ENCODE data around the gene SLC22A3. TPM values are rescaled to one million over a fixed set of nuclear protein-coding genes. Genes with fewer than 3 reads are reported as not detected.

SLC22A3 gene
- total RNA-seq, 1 experiment from 2014 or later: 4.1 TPM

- Mint-ChIP-seq H3K36me3 (no peaks in the 10 kb centered on the region), H3K27ac (no peak overlapping the region), H3K4me1 (no peaks in the 10 kb centered on the region), H3K9me3 (no peaks in the 10 kb centered on the region), H3K27me3 (ENCODE audit: low read depth) (no peaks in the 10 kb centered on the region), H3K4me3 (no peak overlapping the region)
- CTCF ChIA-PET: no interaction called here
- POLR2A ChIA-PET: no interaction called here
- DNase-seq (ENCODE audit: low spot score): no peak
- no peak for TF ChIP-seq ELF4 (CRISPR knock-in tag; IDR thresholded peaks at IDR 0.05; ENCODE audit: low read depth)
- TF ChIP-seq OVOL2 (CRISPR knock-in tag; IDR thresholded peaks at IDR 0.05; ENCODE audit: borderline replicate concordance): no peak
- no peak for TF ChIP-seq ZNF396 (CRISPR knock-in tag; IDR thresholded peaks at IDR 0.05; ENCODE audit: borderline replicate concordance)
- TF ChIP-seq SMAD4 (CRISPR knock-in tag; IDR thresholded peaks at IDR 0.05): no peak
- TF ChIP-seq GABPB1 (CRISPR knock-in tag; IDR thresholded peaks at IDR 0.05): no peak
- ATAC-seq: no peak
These were observed 64.8 kb downstream of the SLC22A3 start for GRCh38 chr6:160412993-160413392.

GRCh38 chr6:160417146-160417545, 69.0 kb downstream of the SLC22A3 start:
- Mint-ChIP-seq H3K27ac (no peak overlapping the region), H3K36me3 (0 out of 2 replicates have a peak, but pooled peaks cover 2% of the 10 kb centered on the region), H3K9me3 (peaks cover 2% of the 10 kb centered on the region; the same call in 1 of the 2 replicates), H3K27me3 (ENCODE audit: low read depth) (no peaks in the 10 kb centered on the region), H3K4me1 (peaks cover 6% of the 10 kb centered on the region; the same call in 1 of the 2 replicates), H3K4me3 (no peak overlapping the region)
- DNase-seq (ENCODE audit: low spot score) (no peak), ATAC-seq (no peak)
- ChIA-PET POLR2A (no interaction called here), CTCF (no interaction called here)
- no peak for TF ChIP-seq AR (CRISPR knock-in tag; IDR thresholded peaks at IDR 0.05)
- no peak for TF ChIP-seq ARID4B (CRISPR knock-in tag; IDR thresholded peaks at IDR 0.05; ENCODE audit: borderline replicate concordance)
- no peak for TF ChIP-seq ZSCAN18 (CRISPR knock-in tag; IDR thresholded peaks at IDR 0.05)
- TF ChIP-seq JUN (CRISPR knock-in tag; IDR thresholded peaks at IDR 0.05): no peak
- TF ChIP-seq NFYB (CRISPR knock-in tag; conservative IDR thresholded peaks at IDR 0.05; ENCODE audit: low read depth): no peak
- no peak for TF ChIP-seq ATF3 (CRISPR knock-in tag; conservative IDR thresholded peaks at IDR 0.05)
- no peak for TF ChIP-seq ZNF138 (CRISPR knock-in tag; conservative IDR thresholded peaks at IDR 0.05)
- TF ChIP-seq KAT7 (CRISPR knock-in tag; IDR thresholded peaks at IDR 0.05; ENCODE audit: borderline replicate concordance): no peak
- no peak for TF ChIP-seq RELA (CRISPR knock-in tag; IDR thresholded peaks at IDR 0.05; ENCODE audit: borderline replicate concordance)
- TF ChIP-seq CREB1 (CRISPR knock-in tag; IDR thresholded peaks at IDR 0.05): no peak
- no peak for TF ChIP-seq MLX (CRISPR knock-in tag; IDR thresholded peaks at IDR 0.05)
- no peak for TF ChIP-seq ELF4 (CRISPR knock-in tag; IDR thresholded peaks at IDR 0.05; ENCODE audit: low read depth)
- TF ChIP-seq ZNF532 (CRISPR knock-in tag; IDR thresholded peaks at IDR 0.05; ENCODE audit: borderline replicate concordance): no peak

Data from WTC11 (cell line).